ENCODE results near the gene SLC1A4. TPM values are rescaled to one million over a fixed set of nuclear protein-coding genes. Genes with fewer than 3 reads are reported as not detected.

The SLC1A4 gene
- total RNA-seq, 2 donors from 2014 or later, result 1.7 to 8.0 TPM

DNA sequence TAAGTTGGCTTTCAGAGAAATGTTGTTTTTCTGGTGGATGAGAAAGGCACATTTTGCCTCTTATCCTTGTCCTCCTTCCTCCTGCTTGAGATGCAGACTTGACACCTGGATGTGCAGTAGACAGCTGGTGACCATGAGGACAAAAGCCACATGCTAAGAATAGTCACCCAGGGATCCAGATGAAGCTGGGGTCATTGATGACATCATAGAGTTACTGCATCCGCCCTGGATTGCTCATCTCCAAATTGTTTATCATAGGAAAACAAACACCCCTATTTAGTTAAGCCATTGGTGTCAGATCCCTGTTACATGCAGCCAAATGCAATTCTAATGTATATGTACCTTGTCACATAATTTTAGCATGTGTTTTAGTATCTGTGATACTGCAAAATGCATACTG lies 16.3 kb upstream of the SLC1A4 start:
- H3K4me3 Mint-ChIP-seq, result no peak overlapping the region
- peaks cover 7% of the 10 kb centered on the region for H3K27me3 Mint-ChIP-seq
- no peaks in the 10 kb centered on the region for H3K36me3 Mint-ChIP-seq (ENCODE audit: low read depth)
- ATAC-seq (no peak), DNase-seq (no peak)
- H3K4me1 Mint-ChIP-seq, result peaks cover 4% of the 10 kb centered on the region
- no peak overlapping the region for H3K27ac Mint-ChIP-seq
- H3K9me3 ChIP-seq (ENCODE audit: control insufficient read depth, low read length, poor library complexity, severe bottlenecking), result no peaks in the 10 kb centered on the region

DNA sequence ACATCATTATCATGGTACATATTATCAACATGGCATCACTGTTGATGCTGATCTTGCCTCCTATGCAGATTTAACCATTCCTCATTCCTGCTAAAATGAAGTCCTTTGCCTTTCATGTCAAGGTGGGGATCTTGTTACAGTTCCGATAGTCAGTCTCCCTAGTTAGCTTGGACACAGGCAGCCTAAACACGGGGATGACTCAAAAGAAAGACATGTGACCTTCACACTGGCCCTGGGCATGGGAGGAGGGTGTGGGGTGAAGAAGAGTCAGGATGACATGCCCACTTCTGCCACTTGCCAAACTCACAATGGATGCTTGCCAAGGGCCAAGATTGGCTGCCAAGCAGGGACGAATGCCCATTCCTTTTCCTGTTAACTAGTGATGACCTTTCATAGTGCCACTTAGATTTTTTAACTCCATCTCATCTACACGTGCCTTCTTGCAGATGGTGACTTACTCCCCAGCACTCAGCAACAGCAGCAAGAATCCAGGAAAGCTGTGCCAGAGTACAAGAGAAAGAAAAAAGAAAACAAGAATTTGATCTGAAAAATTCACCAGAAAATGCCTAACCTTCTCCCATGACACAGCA lies 13.9 kb upstream of the SLC1A4 start:
- H3K4me1 Mint-ChIP-seq, result peaks cover 7% of the 10 kb centered on the region
- no peak overlapping the region for H3K4me3 Mint-ChIP-seq
- DNase-seq (no peak), ATAC-seq (no peak)
- H3K36me3 Mint-ChIP-seq (ENCODE audit: low read depth), result no peaks in the 10 kb centered on the region
- H3K9me3 ChIP-seq (ENCODE audit: control insufficient read depth, low read length, poor library complexity, severe bottlenecking), result no peaks in the 10 kb centered on the region
- no peak overlapping the region for H3K27ac Mint-ChIP-seq
- H3K27me3 Mint-ChIP-seq, result peaks cover 7% of the 10 kb centered on the region

DNA sequence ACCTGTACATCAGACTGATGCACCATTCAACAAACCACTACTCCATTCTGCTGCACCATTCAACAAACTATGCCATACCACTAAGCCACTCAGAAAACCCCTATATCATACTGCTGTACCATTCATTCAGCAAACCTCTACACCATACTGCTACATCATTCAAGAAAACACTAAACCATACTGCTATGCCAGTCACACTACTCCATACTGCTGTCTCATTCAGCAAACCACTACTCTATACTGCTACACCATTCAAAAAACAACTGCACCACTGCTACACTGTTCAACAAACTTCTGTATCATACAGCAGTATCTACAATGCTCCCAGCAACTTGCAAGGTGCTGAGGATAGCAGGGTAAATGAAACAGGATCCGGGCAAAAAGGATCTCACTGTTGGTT lies 12.9 kb upstream of the SLC1A4 start:
- H3K27me3 Mint-ChIP-seq, result peaks cover 7% of the 10 kb centered on the region
- no peaks in the 10 kb centered on the region for H3K9me3 ChIP-seq (ENCODE audit: control insufficient read depth, low read length, poor library complexity, severe bottlenecking)
- H3K27ac Mint-ChIP-seq, result no peak overlapping the region
- no peak for DNase-seq
- H3K4me1 Mint-ChIP-seq, result peaks cover 7% of the 10 kb centered on the region
- ATAC-seq, result no peak
- no peaks in the 10 kb centered on the region for H3K36me3 Mint-ChIP-seq (ENCODE audit: low read depth)
- no peak overlapping the region for H3K4me3 Mint-ChIP-seq

DNA sequence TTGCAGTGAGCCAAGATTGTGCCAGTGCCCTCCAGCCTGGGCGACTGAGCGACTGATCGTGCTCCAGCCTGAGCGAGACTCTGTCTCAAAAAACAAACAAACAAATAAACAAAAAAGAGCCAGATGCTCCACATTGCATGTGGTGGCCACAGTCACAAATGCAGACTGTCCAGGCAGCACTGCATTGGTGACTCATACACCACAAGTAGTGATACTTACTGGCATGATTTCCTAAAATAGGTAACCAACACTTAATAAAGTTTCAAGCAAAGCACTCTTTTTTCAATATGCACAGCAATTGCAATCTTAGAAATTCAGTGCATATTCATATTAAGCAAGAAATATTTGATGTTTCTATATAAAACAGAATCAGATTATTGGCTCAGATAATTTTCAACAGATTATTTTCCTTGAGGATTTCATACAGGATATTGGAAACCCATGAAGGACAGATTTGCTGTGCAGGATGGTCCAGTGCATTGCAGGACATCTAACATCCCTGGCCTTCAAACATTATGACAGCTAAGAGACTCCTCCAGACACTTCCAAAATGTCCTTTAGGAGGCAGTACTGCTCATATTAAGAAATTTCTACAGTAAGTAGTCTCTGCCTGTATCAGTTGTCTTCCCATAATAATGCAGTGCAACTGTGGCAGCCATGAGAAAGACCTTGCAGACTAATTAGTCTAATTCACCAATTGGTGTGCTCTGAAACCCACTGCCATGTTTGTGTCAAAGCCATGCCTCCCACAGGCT lies 10.5 kb upstream of the SLC1A4 start:
- H3K4me1 Mint-ChIP-seq, result peaks cover 9% of the 10 kb centered on the region
- ATAC-seq (peak; percentile 42), DNase-seq (no peak)
- H3K36me3 Mint-ChIP-seq (ENCODE audit: low read depth), result no peaks in the 10 kb centered on the region
- no peaks in the 10 kb centered on the region for H3K9me3 ChIP-seq (ENCODE audit: control insufficient read depth, low read length, poor library complexity, severe bottlenecking)
- H3K27ac Mint-ChIP-seq, result no peak overlapping the region
- no peak overlapping the region for H3K4me3 Mint-ChIP-seq
- H3K27me3 Mint-ChIP-seq, result peaks cover 7% of the 10 kb centered on the region

DNA sequence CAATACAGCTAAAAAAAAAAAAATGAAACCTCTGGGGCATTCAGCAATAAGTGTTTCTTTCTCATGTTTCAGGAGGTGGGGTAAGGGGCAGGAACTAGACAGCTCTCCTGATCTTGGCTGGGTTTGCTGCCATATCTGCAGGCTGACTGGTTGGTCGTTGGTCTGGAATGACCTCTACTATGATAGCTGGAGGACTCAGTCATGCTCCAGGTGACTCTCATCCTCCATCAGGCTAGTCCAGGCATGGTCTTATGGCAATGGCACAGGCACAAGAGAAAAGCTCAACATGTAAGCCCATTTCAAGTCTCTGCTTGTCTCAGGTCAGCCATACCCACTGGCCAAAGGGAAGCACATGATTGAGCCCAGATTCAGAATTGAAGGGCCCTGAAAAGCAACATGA lies 9.5 kb upstream of the SLC1A4 start:
- H3K9me3 ChIP-seq (ENCODE audit: control insufficient read depth, low read length, poor library complexity, severe bottlenecking), result no peaks in the 10 kb centered on the region
- Mint-ChIP-seq H3K4me3 (no peak overlapping the region), H3K27ac (no peak overlapping the region), H3K27me3 (peaks cover 7% of the 10 kb centered on the region), H3K4me1 (peaks cover 9% of the 10 kb centered on the region), H3K36me3 (ENCODE audit: low read depth) (no peaks in the 10 kb centered on the region)
- ATAC-seq, result no peak
- DNase-seq, result no peak

DNA sequence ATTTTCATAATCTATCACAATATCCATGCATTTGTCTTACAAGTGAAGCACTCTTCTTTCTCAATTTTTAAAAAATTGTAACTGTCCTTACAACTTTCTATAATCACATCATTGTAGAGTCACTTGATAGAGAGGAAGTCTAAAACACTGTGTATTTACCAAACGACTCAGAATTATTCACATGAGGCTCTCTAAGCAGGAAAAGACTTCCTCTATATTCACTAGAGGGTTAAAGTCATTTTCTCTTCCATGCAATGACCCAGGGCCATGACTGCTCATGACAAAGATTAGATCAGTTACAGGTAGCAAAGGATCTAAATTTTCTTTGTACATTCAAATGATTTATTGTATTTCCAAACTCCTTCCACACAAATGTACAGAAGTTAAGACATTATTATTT lies 9.0 kb upstream of the SLC1A4 start:
- Mint-ChIP-seq H3K27me3 (peaks cover 7% of the 10 kb centered on the region), H3K36me3 (ENCODE audit: low read depth) (no peaks in the 10 kb centered on the region), H3K4me3 (no peak overlapping the region), H3K27ac (no peak overlapping the region), H3K4me1 (peaks cover 9% of the 10 kb centered on the region)
- no peaks in the 10 kb centered on the region for H3K9me3 ChIP-seq (ENCODE audit: control insufficient read depth, low read length, poor library complexity, severe bottlenecking)
- no peak for ATAC-seq
- DNase-seq, result no peak

DNA sequence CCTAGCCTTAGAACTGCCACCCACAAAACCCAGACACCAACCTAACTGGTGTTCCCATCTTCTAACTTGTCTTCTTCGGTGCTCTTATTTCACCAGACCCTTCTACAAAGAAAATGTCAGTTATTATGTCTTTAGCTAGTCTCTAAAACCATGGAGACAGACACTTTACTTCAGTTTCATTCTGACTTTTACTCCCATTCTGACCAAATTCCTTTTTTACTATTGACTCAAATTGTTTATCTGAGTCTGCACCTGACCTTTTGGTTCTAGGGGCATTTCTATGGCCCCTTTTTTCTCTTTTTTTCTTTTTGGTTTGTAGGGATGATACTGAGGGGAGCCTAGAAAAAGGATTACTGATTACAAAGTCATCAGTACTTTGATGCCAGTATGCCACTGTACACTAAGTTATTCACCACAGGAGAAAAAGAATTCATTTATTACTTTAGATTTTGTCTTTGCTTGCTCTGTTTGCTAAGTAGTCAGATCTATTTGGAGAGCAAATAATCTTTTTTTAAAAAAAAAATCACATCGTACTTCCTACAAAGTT lies 6.8 kb upstream of the SLC1A4 start:
- H3K27ac Mint-ChIP-seq, result peak overlapping the region; percentile 37
- H3K4me3 Mint-ChIP-seq, result no peak overlapping the region
- H3K4me1 Mint-ChIP-seq, result peaks cover 14% of the 10 kb centered on the region
- no peaks in the 10 kb centered on the region for H3K36me3 Mint-ChIP-seq (ENCODE audit: low read depth)
- no peaks in the 10 kb centered on the region for H3K27me3 Mint-ChIP-seq
- DNase-seq (no peak), ATAC-seq (no peak)
- no peaks in the 10 kb centered on the region for H3K9me3 ChIP-seq (ENCODE audit: control insufficient read depth, low read length, poor library complexity, severe bottlenecking)

DNA sequence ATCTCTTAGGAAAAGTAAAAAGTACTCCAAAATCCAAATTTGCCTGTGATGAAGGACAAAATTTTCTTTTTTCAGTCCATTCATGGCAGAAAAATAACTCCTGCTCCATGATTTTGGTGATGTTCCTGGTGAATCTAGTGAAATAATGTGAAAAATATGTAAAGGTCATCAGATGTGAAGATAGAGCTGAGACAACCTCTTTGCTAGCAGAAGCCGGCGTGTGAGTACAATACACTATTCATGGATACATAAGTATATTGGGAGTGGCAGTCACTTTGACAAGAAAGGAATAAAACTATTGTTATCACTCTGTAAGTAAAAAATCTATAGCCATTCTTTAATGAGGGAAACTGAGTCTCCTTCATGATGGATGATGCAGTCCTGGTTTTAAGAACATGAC lies 6.3 kb upstream of the SLC1A4 start:
- Mint-ChIP-seq H3K27ac (no peak overlapping the region), H3K36me3 (ENCODE audit: low read depth) (no peaks in the 10 kb centered on the region), H3K27me3 (no peaks in the 10 kb centered on the region), H3K4me3 (no peak overlapping the region), H3K4me1 (peaks cover 19% of the 10 kb centered on the region)
- ATAC-seq, result no peak
- no peak for DNase-seq
- H3K9me3 ChIP-seq (ENCODE audit: control insufficient read depth, low read length, poor library complexity, severe bottlenecking), result no peaks in the 10 kb centered on the region

DNA sequence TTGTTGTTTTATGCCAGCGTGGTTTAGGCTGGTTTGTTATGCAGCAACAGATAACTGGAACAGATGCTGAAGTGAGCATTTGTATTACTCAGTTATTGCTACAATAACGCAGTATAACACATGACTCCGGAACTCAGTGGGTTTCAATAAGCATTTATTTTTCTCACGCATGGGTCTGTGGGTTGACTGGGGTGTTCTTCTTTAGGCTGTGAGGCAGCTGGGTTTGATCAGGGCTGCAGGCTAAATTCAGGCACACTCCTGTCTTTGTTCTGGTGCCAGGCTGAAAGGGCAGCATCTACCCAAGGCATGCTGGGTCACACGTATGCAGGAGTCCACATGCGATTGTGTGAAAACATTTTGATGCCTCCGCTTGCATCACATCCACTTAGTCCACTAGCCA lies 3.8 kb upstream of the SLC1A4 start:
- Mint-ChIP-seq H3K4me1 (peaks cover 23% of the 10 kb centered on the region), H3K27ac (peak overlapping the region; percentile 24)
- no peak for DNase-seq

DNA sequence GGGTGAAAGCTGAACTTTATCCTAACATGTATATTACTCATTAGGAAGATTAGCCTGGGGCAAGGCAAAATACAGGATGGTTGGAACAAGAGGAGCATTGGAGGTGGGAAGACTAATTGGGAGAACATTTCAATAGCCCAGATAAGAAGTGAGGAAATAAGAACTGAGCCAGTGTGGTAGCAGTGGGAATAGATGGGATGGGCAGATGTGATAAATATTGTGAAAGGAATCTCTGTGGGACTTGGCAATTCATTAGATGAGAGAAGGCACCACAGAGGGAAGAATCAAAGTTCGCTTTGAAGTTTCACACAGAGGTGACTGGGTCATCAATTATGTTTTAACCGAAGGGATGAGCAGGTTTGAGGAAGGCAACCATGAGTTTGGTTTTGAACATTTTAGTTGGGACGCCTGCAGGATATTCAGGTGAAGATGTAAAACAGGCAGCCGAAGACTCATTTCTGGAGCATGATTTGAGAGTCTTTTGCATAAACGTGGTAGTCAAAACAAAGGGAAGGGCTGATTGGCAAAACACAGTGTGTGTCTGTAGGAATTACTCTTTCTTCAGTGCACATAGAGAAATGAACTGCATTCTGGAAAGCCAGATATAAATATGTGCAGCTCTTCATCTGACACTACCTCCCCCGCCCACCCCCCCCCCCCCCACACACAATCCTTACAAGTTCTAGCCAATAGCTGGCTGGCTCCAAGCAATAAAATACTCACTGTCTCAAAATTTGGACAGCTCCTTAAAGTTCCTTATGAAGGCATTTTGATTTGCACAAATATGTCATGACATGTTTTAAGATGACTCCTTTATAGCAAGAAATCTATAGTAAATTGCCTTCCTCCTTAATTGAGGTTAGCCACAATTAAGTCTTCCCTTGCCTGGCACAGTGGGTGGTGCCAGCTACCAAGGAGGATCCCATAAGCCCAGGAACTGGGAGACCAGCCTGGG lies 1.9 kb upstream of the SLC1A4 start:
- ATAC-seq, result no peak
- no peaks in the 10 kb centered on the region for H3K9me3 ChIP-seq (ENCODE audit: control insufficient read depth, low read length, poor library complexity, severe bottlenecking)
- no peak for DNase-seq
- peak overlapping the region; percentile 45 for H3K27ac Mint-ChIP-seq
- H3K27me3 Mint-ChIP-seq, result no peaks in the 10 kb centered on the region
- H3K4me3 Mint-ChIP-seq, result peak overlapping the region; percentile 87
- no peaks in the 10 kb centered on the region for H3K36me3 Mint-ChIP-seq (ENCODE audit: low read depth)
- H3K4me1 Mint-ChIP-seq, result peaks cover 30% of the 10 kb centered on the region

More for the DNA sequence above, 3.8 kb upstream of the SLC1A4 start:
- Mint-ChIP-seq H3K27me3 (no peaks in the 10 kb centered on the region), H3K36me3 (ENCODE audit: low read depth) (no peaks in the 10 kb centered on the region), H3K4me3 (no peak overlapping the region)
- ATAC-seq, result no peak
- H3K9me3 ChIP-seq (ENCODE audit: control insufficient read depth, low read length, poor library complexity, severe bottlenecking), result no peaks in the 10 kb centered on the region

DNA sequence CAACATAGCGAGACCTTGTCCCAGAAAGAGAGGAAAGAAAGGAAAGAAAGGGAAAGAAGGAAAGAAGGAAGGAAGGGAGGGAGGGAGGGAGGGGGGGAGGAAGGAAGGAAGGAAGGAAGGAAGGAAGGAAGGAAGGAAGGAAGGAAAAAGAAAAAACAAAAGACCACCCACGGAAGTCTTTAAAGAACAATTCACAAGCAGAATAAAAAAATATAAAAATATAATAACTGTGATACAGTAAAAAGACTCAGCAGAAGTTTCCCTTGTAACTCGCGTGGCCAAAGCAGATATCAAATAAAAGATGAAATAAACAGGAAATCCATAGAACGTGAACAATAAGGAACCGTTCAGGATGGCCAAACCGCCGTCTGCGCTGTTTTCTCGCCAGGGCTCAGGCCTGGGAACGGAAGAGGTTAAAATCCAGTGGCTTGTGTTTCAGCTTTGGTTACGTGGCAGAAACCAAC lies 1.2 kb upstream of the SLC1A4 start:
- H3K27me3 Mint-ChIP-seq, result no peaks in the 10 kb centered on the region
- DNase-seq (no peak), ATAC-seq (no peak)
- H3K4me3 Mint-ChIP-seq, result peak overlapping the region; percentile 87
- no peaks in the 10 kb centered on the region for H3K36me3 Mint-ChIP-seq (ENCODE audit: low read depth)
- H3K27ac Mint-ChIP-seq, result peak overlapping the region; percentile 45
- peaks cover 31% of the 10 kb centered on the region for H3K4me1 Mint-ChIP-seq
- no peaks in the 10 kb centered on the region for H3K9me3 ChIP-seq (ENCODE audit: control insufficient read depth, low read length, poor library complexity, severe bottlenecking)

DNA sequence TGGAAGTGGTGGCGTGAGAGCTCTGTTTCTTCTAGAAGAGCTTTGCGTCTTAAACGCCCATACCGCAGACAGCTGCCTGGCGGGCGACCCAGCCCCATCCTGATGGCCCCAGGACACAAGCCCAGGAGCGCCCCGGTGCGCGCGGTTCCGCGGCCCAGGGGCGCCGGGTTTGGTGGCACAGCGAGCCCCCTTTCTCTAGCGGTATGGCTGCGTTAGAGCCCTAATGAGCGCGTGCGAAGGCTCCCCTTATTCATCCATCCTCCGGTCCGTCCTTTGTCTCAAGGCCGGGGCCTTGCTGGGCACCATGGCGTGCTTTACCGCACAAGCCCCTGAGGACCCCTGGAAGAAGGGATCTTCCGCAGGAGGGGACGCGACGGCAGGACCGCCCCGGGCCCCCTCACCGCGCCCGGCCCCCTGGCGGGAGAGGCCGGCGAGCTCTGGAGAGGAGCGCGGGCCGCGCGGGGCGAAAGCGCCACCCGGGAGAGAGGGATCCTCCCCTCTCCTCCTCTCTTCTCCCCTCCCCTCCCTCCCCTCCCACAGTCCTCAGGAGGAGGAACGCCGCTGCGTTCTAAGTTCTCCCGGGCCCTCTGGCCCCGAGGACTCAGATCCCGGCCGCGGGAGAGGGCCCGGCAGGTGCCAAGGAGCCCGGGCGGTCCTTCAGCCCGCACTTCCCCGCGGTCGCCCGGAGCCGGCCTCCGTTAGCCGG lies 626 bp upstream of the SLC1A4 start:
- Mint-ChIP-seq H3K27me3 (no peaks in the 10 kb centered on the region), H3K27ac (peak overlapping the region; percentile 45), H3K4me1 (peaks cover 33% of the 10 kb centered on the region), H3K36me3 (ENCODE audit: low read depth) (no peaks in the 10 kb centered on the region), H3K4me3 (peak overlapping the region; percentile 87)
- no peaks in the 10 kb centered on the region for H3K9me3 ChIP-seq (ENCODE audit: control insufficient read depth, low read length, poor library complexity, severe bottlenecking)
- peak; percentile 60 for ATAC-seq
- peak; percentile 18 to 24 (median 21) for DNase-seq

Measured in T-helper 17 cell (primary cell).